ENCODE measurements around the gene RTP3. TPM values are rescaled to one million over a fixed set of nuclear protein-coding genes. Genes with fewer than 3 reads are reported as not detected.

RTP3 gene
- polyA plus RNA-seq, 2 of the 4 experiments (the other 2 are of a cell fraction), result not detected

DNA sequence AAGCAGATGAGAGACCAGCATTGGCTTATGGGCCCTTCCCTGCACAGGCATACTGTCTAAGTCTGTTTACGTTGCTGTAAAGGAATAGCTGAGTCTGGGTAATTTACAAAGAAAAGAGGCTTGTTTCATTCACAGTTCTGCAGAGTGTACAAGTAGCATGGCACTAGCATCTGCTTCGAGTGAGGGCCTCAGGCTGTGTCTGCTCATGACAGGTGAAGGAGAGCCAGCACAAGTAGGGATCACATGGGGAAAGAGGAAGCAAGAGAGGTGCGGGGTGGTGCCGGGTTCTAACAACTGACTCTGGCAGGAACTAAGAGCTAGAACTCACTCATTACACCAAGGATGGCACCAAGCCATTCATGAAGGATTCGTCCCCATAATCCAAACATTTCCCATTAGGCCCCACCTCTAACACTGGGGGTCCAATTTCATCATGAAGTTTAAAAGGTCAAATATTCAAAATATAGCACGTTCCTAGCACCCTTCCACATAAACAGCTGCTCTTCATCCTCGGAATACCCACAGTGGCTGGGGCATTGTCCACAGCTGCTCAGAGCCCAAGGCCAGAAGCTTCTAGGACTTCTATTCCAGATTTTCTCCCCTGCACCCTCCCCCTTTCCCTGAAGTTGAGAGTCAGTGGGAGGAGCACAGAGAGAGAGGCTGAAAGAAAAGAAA is 5.6 kb downstream of the RTP3 start:
- Histone ChIP-seq H3K27ac (no peak overlapping the region), H3K4me1 (no peaks in the 10 kb centered on the region), H3K4me3 (no peak overlapping the region), H3K9me3 (no peaks in the 10 kb centered on the region), H3K4me2 (no peak overlapping the region)
- TF ChIP-seq USF2 (IDR thresholded peaks at IDR 0.05) (no peak), RARB (CRISPR knock-in tag; IDR thresholded peaks at IDR 0.05) (no peak), POLR2AphosphoS2 (conservative IDR thresholded peaks at IDR 0.05; ENCODE audit: low read length) (no peak), SMC3 (IDR thresholded peaks at IDR 0.05) (no peak), PHF8 (IDR thresholded peaks at IDR 0.05; ENCODE audit: borderline replicate concordance, low read depth) (no peak), EHMT2 (IDR thresholded peaks at IDR 0.05; ENCODE audit: low read depth) (no peak), KDM5A (IDR thresholded peaks at IDR 0.05) (no peak), NR3C1 (IDR thresholded peaks at IDR 0.05) (no peak), KDM1A (IDR thresholded peaks at IDR 0.05; ENCODE audit: low read depth) (no peak), RCOR1 (IDR thresholded peaks at IDR 0.05; ENCODE audit: low read depth, low read length) (no peak), MAX (IDR thresholded peaks at IDR 0.05) (no peak), NFE2L2 (conservative IDR thresholded peaks at IDR 0.05; ENCODE audit: low read length) (no peak), CTCF (IDR thresholded peaks at IDR 0.05) (no peak), HOXA7 (CRISPR knock-in tag; IDR thresholded peaks at IDR 0.05) (no peak), MYC (IDR thresholded peaks at IDR 0.05; ENCODE audit: borderline replicate concordance, low read length) (no peak), FOSL2 (IDR thresholded peaks at IDR 0.05) (no peak), FOSL2 (CRISPR knock-in tag; IDR thresholded peaks at IDR 0.05) (no peak)
- WGBS (ENCODE audit: missing lambda C conversion rate), result 59% methylated on average over 7 of the region's 7 CpGs
- no peak for ATAC-seq
- no peak for FAIRE-seq
- no peak for DNase-seq (ENCODE audit: low read depth in 1 of 2, low spot score in 1 of 2)
- ChIA-PET CTCF (interaction anchor here (3.7 kb wide), 1 partner anchor 14 kb away, joined by 22 read pairs; no protein-coding TSS in a partner anchor), POLR2A (no interaction called here)

- ATAC-seq, result no peak
- Histone ChIP-seq H3K9me3 (no peaks in the 10 kb centered on the region), H3K4me2 (no peak overlapping the region), H3K4me1 (no peaks in the 10 kb centered on the region), H3K27ac (no peak overlapping the region), H3K4me3 (no peak overlapping the region)
- POLR2A ChIA-PET, result no interaction called here
- TF ChIP-seq ZFP36 (IDR thresholded peaks at IDR 0.05; ENCODE audit: borderline replicate concordance, partially characterized antibody) (no peak), HOXB5 (CRISPR knock-in tag; IDR thresholded peaks at IDR 0.05) (no peak), USF2 (IDR thresholded peaks at IDR 0.05) (no peak), E2F6 (IDR thresholded peaks at IDR 0.05; ENCODE audit: borderline replicate concordance, low read depth) (no peak), HDAC2 (IDR thresholded peaks at IDR 0.05) (no peak), ESRRA (IDR thresholded peaks at IDR 0.05; ENCODE audit: borderline replicate concordance, low read length) (no peak), KDM5A (IDR thresholded peaks at IDR 0.05) (no peak), CTCF (IDR thresholded peaks at IDR 0.05) (no peak), EHF (CRISPR knock-in tag; IDR thresholded peaks at IDR 0.05) (no peak), TFCP2L1 (CRISPR knock-in tag; IDR thresholded peaks at IDR 0.05) (no peak), NFE2L2 (conservative IDR thresholded peaks at IDR 0.05; ENCODE audit: low read length) (no peak)
- TF ChIP-seq, protein P1, sequence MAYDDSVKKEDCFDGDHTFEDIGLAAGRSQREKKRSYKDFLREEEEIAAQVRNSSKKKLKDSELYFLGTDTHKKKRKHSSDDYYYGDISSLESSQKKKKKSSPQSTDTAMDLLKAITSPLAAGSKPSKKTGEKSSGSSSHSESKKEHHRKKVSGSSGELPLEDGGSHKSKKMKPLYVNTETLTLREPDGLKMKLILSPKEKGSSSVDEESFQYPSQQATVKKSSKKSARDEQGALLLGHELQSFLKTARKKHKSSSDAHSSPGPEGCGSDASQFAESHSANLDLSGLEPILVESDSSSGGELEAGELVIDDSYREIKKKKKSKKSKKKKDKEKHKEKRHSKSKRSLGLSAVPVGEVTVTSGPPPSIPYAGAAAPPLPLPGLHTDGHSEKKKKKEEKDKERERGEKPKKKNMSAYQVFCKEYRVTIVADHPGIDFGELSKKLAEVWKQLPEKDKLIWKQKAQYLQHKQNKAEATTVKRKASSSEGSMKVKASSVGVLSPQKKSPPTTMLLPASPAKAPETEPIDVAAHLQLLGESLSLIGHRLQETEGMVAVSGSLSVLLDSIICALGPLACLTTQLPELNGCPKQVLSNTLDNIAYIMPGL (CRISPR knock-in tag; IDR thresholded peaks at IDR 0.05; ENCODE audit: borderline replicate concordance), result no peak
- 14% methylated on average over 5 of the region's 5 CpGs for WGBS (ENCODE audit: missing lambda C conversion rate)
- no peak for FAIRE-seq
- DNase-seq (ENCODE audit: low read depth in 1 of 2, low spot score in 1 of 2), result no peak
- CTCF ChIA-PET, result interaction anchor here (2.4 kb wide), 1 partner anchor 16 kb away, joined by 10 read pairs; no protein-coding TSS in a partner anchor
Observed at GRCh38 chr3:46504789-46505188, 7.0 kb downstream of the RTP3 start.

Measured in A549 (cell line).